DOHH2 (cell line): ENCODE data around the gene RABEPK.

Experiments
- H3F3A ChIP-seq: fragments of 200-600 bp; sonication (generic), shearing (Covaris generic); 2 replicates; pipeline ENCODE4 v1.6.0; 2016; ENCODE audit warnings: antibody characterized with exemption, mild to moderate bottlenecking; ENCODE audit not compliant: control insufficient read depth, insufficient read depth
- H3K27ac ChIP-seq: fragments of 200-600 bp; sonication (generic); 2 replicates; pipeline ENCODE4 v1.5.1; 2014; ENCODE audit warnings: low read depth, mild to moderate bottlenecking, low read length, moderate library complexity
- H3K27me3 ChIP-seq: fragments of 200-600 bp; sonication (generic); 2 replicates; pipeline ENCODE4 v1.6.1; 2014; ENCODE audit warnings: mild to moderate bottlenecking, low read length, mixed read lengths; ENCODE audit not compliant: control insufficient read depth
- H3K36me3 ChIP-seq: fragments of 200-600 bp; sonication (generic); 2 replicates; pipeline ENCODE4 v1.6.1; 2014; ENCODE audit warnings: mild to moderate bottlenecking, low read length, moderate library complexity, mixed read lengths; ENCODE audit not compliant: control insufficient read depth
- H3K4me1 ChIP-seq: fragments of 200-600 bp; sonication (generic); 2 replicates; pipeline ENCODE4 v1.6.1; 2014; ENCODE audit warnings: mild to moderate bottlenecking, low read length, mixed read lengths; ENCODE audit not compliant: control insufficient read depth
- H3K4me2 ChIP-seq: fragments of 200-600 bp; sonication (generic); 2 replicates; pipeline ENCODE4 v1.6.0; 2014; ENCODE audit warnings: mild to moderate bottlenecking, low read length, moderate library complexity
- H3K4me3 ChIP-seq: fragments of 200-600 bp; sonication (generic); 2 replicates; pipeline ENCODE4 v1.5.1; 2014; ENCODE audit warnings: mild to moderate bottlenecking, low read length, mixed read lengths
- H3K79me2 ChIP-seq: fragments of 200-600 bp; sonication (generic); 2 replicates; pipeline ENCODE4 v1.6.1; 2014; ENCODE audit warnings: mild to moderate bottlenecking, low read length, mixed read lengths; ENCODE audit not compliant: control insufficient read depth
- H3K9me2 ChIP-seq: fragments of 200-600 bp; sonication (generic); replicated peaks from 2 replicates; pipeline ENCODE4 v1.6.1; 2014; ENCODE audit warnings: mild to moderate bottlenecking, low read length, mixed read lengths; ENCODE audit not compliant: control insufficient read depth
- H3K9me3 ChIP-seq: fragments of 200-600 bp; sonication (generic); 2 replicates; pipeline ENCODE4 v1.6.1; 2014; ENCODE audit warnings: antibody characterized with exemption, low read length, mixed read lengths; ENCODE audit not compliant: control insufficient read depth, insufficient read depth
- H4K20me1 ChIP-seq: fragments of 200-600 bp; sonication (generic); 2 replicates; pipeline ENCODE4 v1.6.0; 2014; ENCODE audit warnings: low read depth, mild to moderate bottlenecking, antibody characterized with exemption, low read length, moderate library complexity; ENCODE audit not compliant: control insufficient read depth, insufficient read depth
- CTCF ChIP-seq: fragments of 200-600 bp; sonication (generic); IDR thresholded peaks from one replicate; pipeline ENCODE4 v1.5.1; 2014; ENCODE audit warnings: antibody characterized with exemption, mild to moderate bottlenecking, low read depth, low read length; ENCODE audit not compliant: poor library complexity, severe bottlenecking
- EZH2phosphoT487 ChIP-seq: fragments of 200-600 bp; sonication (generic); IDR thresholded peaks from 2 replicates; pipeline ENCODE4 v1.6.1; 2017; ENCODE audit warnings: borderline replicate concordance, mild to moderate bottlenecking, antibody characterized with exemption, low read length, moderate library complexity, mixed read lengths

RABEPK gene, protein sequence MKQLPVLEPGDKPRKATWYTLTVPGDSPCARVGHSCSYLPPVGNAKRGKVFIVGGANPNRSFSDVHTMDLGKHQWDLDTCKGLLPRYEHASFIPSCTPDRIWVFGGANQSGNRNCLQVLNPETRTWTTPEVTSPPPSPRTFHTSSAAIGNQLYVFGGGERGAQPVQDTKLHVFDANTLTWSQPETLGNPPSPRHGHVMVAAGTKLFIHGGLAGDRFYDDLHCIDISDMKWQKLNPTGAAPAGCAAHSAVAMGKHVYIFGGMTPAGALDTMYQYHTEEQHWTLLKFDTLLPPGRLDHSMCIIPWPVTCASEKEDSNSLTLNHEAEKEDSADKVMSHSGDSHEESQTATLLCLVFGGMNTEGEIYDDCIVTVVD

DNA sequence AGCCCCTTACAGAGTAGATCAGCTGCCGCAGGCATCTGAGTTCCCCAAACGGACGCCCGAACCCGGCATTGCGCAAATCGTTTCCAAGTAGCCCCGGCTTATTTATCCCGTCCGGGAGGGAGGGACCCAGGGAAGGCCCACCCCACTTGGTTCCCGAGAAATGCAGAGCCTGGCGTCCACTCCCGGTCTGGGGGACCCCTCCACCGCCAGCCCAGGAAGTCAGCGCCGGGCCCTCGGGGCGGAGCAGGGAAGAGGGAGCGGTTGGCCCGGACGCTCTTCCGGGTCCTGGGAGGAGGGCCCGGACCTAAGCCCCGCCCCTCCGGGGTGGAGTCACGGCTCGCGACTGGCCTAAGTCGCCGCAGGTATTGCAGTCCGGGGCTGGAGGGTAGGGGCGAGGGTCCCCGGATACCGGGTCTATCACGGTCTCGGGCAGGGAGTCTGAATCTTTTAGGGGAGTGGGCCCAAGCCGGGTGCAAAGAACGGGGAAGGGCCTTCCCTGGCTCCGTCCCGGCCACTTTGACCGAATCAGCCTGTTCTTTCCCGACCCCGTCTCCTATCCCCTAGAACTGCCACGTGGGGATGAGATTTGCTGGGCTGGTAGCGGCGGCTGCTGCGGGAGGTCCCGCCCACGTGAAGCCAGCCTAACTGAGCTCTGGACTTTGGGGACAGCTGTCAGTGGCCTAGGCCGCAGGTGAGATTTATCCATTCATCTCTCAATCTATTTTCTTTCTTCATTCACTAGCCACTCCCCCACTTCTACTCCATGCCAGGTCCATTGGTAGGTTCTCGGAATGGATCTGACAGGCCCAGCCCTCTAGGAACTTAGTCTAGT is at the start of gene RABEPK:
TSS of gene RABEPK (plus strand) at position 327 of the 832 bp plus-strand sequence. CDS start 2,472 bp downstream, outside the sequence.
- peaks cover 15% of the 10 kb centered on the region for H3K36me3 ChIP-seq
- H3K9me3 ChIP-seq: no peaks in the 10 kb centered on the region
- peaks cover 8% of the 10 kb centered on the region; the same call in 1 of the 2 replicates for H3F3A ChIP-seq
- H3K4me1 ChIP-seq: peaks cover 17% of the 10 kb centered on the region
- H3K27me3 ChIP-seq: 0 out of 2 replicates have a peak, but pooled peaks cover 3% of the 10 kb centered on the region
- H3K79me2 ChIP-seq: peaks cover 12% of the 10 kb centered on the region
- no peaks in the 10 kb centered on the region for H4K20me1 ChIP-seq
- peak within 1 kb of the TSS; percentile 92 for H3K4me2 ChIP-seq
- H3K27ac ChIP-seq: peak within 1 kb of the TSS; percentile 65
- no peaks in the 10 kb centered on the region for H3K9me2 ChIP-seq
- peak within 1 kb of the TSS; percentile 76 for H3K4me3 ChIP-seq
- no peak for TF ChIP-seq CTCF
- no peak for TF ChIP-seq EZH2phosphoT487

DNA sequence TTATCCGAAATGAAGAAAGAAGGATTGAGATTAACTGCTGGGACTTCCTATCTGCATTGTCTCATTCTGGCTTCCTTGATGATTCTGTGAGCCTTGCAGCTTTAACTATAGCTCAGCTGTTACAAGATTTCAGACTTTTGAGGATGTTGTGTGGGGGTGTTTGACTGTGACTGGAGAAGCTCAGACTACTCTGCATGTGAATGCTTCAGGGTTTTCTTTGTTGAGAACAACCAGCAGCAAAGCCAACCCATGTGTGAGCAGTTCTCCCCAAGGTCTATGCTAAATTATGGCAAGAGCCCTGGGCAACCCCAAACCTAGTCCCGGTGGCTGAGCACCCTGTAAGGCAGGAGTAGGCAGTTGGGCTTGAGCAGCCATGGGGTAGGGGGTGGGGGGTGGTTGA is 48.6 kb upstream of the RABEPK start:
- Histone ChIP-seq H3K9me2 (no peaks in the 10 kb centered on the region), H3F3A (0 out of 2 replicates have a peak, but pooled peaks cover 4% of the 10 kb centered on the region), H3K4me2 (no peak overlapping the region), H3K36me3 (peaks cover 56% of the 10 kb centered on the region), H4K20me1 (no peaks in the 10 kb centered on the region), H3K4me1 (no peaks in the 10 kb centered on the region), H3K9me3 (no peaks in the 10 kb centered on the region), H3K4me3 (no peak overlapping the region), H3K27ac (no peak overlapping the region), H3K79me2 (no peaks in the 10 kb centered on the region), H3K27me3 (no peaks in the 10 kb centered on the region)
- TF ChIP-seq CTCF: no peak
- TF ChIP-seq EZH2phosphoT487: no peak

DNA sequence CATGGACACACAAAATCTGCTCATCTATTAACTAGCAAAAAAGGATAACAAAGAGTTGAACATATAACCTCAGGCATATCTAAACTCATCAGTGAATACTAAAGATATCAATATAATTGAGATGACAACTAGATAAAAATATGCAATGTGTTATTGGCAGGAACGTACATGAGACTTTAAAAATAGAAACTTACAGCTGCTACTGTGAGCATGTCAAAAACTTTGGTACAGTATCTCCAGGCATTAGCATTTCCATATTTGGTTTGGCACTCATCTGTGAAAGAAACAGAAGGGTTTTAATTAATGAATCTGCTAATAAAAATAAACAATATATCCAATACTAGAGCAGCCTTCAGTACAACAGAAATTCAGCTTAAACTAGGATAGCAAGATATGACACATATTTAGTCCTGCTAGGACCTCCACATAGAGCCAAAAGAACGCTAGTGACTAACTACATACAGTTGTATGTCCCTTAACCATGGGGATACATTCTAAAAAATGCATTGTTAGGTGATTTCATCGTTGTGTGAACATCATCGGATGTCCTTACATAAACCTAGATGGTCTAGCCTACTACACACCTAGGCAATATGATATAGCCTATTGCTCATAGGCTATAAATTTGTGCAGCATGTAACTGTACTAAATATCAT is 46.5 kb upstream of the RABEPK start:
- TF ChIP-seq CTCF (no peak), EZH2phosphoT487 (no peak)
- H3K27me3 ChIP-seq: no peaks in the 10 kb centered on the region
- no peaks in the 10 kb centered on the region for H3F3A ChIP-seq
- H3K4me2 ChIP-seq: no peak overlapping the region
- H3K9me3 ChIP-seq: no peaks in the 10 kb centered on the region
- no peaks in the 10 kb centered on the region for H3K9me2 ChIP-seq
- no peak overlapping the region for H3K4me3 ChIP-seq
- H3K27ac ChIP-seq: no peak overlapping the region
- no peaks in the 10 kb centered on the region for H3K79me2 ChIP-seq
- H3K4me1 ChIP-seq: no peaks in the 10 kb centered on the region
- H3K36me3 ChIP-seq: peaks cover 59% of the 10 kb centered on the region
- H4K20me1 ChIP-seq: no peaks in the 10 kb centered on the region
